ENCODE measurements around the gene MRPL24. TPM values are rescaled to one million over a fixed set of nuclear protein-coding genes. Genes with fewer than 3 reads are reported as not detected.

MRPL24 gene
- total RNA-seq, 2 donors from 2014 or later, result 61.4 to 70.4 TPM

GRCh38 chr1:156692925-156693847 is 47.7 kb downstream of the MRPL24 start:
- no peaks in the 10 kb centered on the region for H3K36me3 Mint-ChIP-seq
- no peak overlapping the region for H3K27ac Mint-ChIP-seq
- DNase-seq (ENCODE audit: low spot score in 2 of 2) (no peak), ATAC-seq (no peak)
- no peaks in the 10 kb centered on the region for H3K9me3 Mint-ChIP-seq

- no peak for ATAC-seq
- H3K36me3 Mint-ChIP-seq, result no peaks in the 10 kb centered on the region
- H3K9me3 Mint-ChIP-seq, result no peaks in the 10 kb centered on the region
- no peak for DNase-seq (ENCODE audit: low spot score in 2 of 2)
- H3K27ac Mint-ChIP-seq, result no peak overlapping the region
Observed at GRCh38 chr1:156692441-156692924, 48.4 kb downstream of the MRPL24 start.

- H3K27ac Mint-ChIP-seq, result no peak overlapping the region
- H3K36me3 Mint-ChIP-seq, result no peaks in the 10 kb centered on the region
- no peak for ATAC-seq
- no peak for DNase-seq (ENCODE audit: low spot score in 2 of 2)
- H3K9me3 Mint-ChIP-seq, result no peaks in the 10 kb centered on the region
Observed at GRCh38 chr1:156691665-156692440, 49.0 kb downstream of the MRPL24 start.

- Mint-ChIP-seq H3K9me3 (no peaks in the 10 kb centered on the region), H3K27ac (no peak overlapping the region), H3K36me3 (no peaks in the 10 kb centered on the region)
- no peak for DNase-seq (ENCODE audit: low spot score in 2 of 2)
- ATAC-seq, result no peak
Observed at GRCh38 chr1:156691191-156691590, 49.7 kb downstream of the MRPL24 start.

GRCh38 chr1:156690675-156691036 is 50.2 kb downstream of the MRPL24 start:
- H3K27ac Mint-ChIP-seq, result no peak overlapping the region
- no peak for ATAC-seq

GRCh38 chr1:156689953-156690674 is 50.8 kb downstream of the MRPL24 start:
- ATAC-seq, result peak in 1 of 2 donors; percentile 2
- H3K27ac Mint-ChIP-seq, result no peak overlapping the region
- no peaks in the 10 kb centered on the region for H3K9me3 Mint-ChIP-seq
- no peak for DNase-seq (ENCODE audit: low spot score in 2 of 2)
- no peaks in the 10 kb centered on the region for H3K36me3 Mint-ChIP-seq

More at GRCh38 chr1:156690675-156691036, 50.2 kb downstream of the MRPL24 start:
- DNase-seq (ENCODE audit: low spot score in 2 of 2), result no peak
- Mint-ChIP-seq H3K36me3 (no peaks in the 10 kb centered on the region), H3K9me3 (no peaks in the 10 kb centered on the region)

- ATAC-seq (peak; percentile 80 to 95), DNase-seq (ENCODE audit: low spot score in 2 of 2) (peak; percentile 70 to 77)
- no peaks in the 10 kb centered on the region for H3K36me3 Mint-ChIP-seq
- H3K9me3 Mint-ChIP-seq, result no peaks in the 10 kb centered on the region
- no peak overlapping the region for H3K27ac Mint-ChIP-seq
Observed at GRCh38 chr1:156689035-156689952, 51.6 kb downstream of the MRPL24 start.

Other genes starting within 250 kb of the MRPL24 start
- 10 to 100 TPM; 31.7 to 62.5 TPM for gene MEF2D, start 240.3 kb downstream of the MRPL24 start, total RNA-seq
- gene IQGAP3, start 168.5 kb downstream of the MRPL24 start, total RNA-seq, result 10 to 100 TPM in 1 of 2 donors, 1 to 10 TPM in 1; 5.1 to 30.5 TPM
- 1 to 10 TPM; 4.5 to 6.8 TPM for gene TTC24, start 161.4 kb downstream of the MRPL24 start, total RNA-seq
- gene NAXE, start 149.3 kb downstream of the MRPL24 start, total RNA-seq, result 10 to 100 TPM; 71.4 to 95.1 TPM
- 10 to 100 TPM; 26.1 to 35.8 TPM for gene GPATCH4, start 139.6 kb downstream of the MRPL24 start, total RNA-seq
- gene HAPLN2, start 121.7 kb downstream of the MRPL24 start, total RNA-seq, result 1 to 10 TPM in 1 of 2 donors, not detected in 1; 3.8 TPM
- gene BCAN, start 99.0 kb downstream of the MRPL24 start, total RNA-seq, result not detected
- gene NES, start 63.7 kb downstream of the MRPL24 start, total RNA-seq, result not detected
- gene CRABP2, start 35.5 kb downstream of the MRPL24 start, total RNA-seq, result 1 to 10 TPM; 1.6 to 2.3 TPM
- gene METTL25B, start 12.6 kb downstream of the MRPL24 start, total RNA-seq, result 10 to 100 TPM; 39.4 to 64.9 TPM
- 10 to 100 TPM; 46.2 to 50.7 TPM for gene ISG20L2, start 12.3 kb downstream of the MRPL24 start, total RNA-seq
- gene HDGF, start 10.6 kb upstream of the MRPL24 start, total RNA-seq, result 100 to 1,000 TPM; 281 to 325 TPM
- 10 to 100 TPM; 44.5 to 72.1 TPM for gene PRCC, start 26.4 kb upstream of the MRPL24 start, total RNA-seq
- 100 to 1,000 TPM; 186 to 215 TPM for gene SH2D2A, start 75.8 kb upstream of the MRPL24 start, total RNA-seq
- gene INSRR, start 118.0 kb upstream of the MRPL24 start, total RNA-seq, result under 1 TPM; 0.07 to 0.29 TPM
- 1 to 10 TPM; 5.3 to 7.2 TPM for gene NTRK1, start 119.8 kb upstream of the MRPL24 start, total RNA-seq
- under 1 TPM; 0.09 to 0.53 TPM for gene PEAR1, start 152.6 kb upstream of the MRPL24 start, total RNA-seq
- not detected for gene LRRC71, start 179.5 kb upstream of the MRPL24 start, total RNA-seq